A673 (cell line): Measurements from ENCODE around the gene SPTBN2. TPM values are rescaled to one million over a fixed set of nuclear protein-coding genes. Genes with fewer than 3 reads are reported as not detected.

Experiments
- BruUV-seq: library from RNA; stranded (reverse); fragments of 400-500 nt; replicated peaks from 2 replicates; lab custom pipeline; 2021; lab: Mats Ljungman, UMichigan
- CTCF ChIA-PET: fragments of 300-600 bp; sonication (Branson Sonifier 250); formaldehyde crosslinking; loops from one replicate; lab custom pipeline; 2022; ENCODE audit warnings: antibody characterized with exemption; lab: Charles Lee
- POLR2A ChIA-PET: fragments of 300-600 bp; sonication (Branson Sonifier 250); formaldehyde crosslinking; loops from one replicate; lab custom pipeline; 2022; ENCODE audit warnings: antibody characterized with exemption; ENCODE audit not compliant: low non-redundant PET; lab: Charles Lee
- DNase-seq: peaks from one replicate; pipeline ENCODE4 v3.0.0-alpha.2; 2015; ENCODE audit warnings: low spot score
- H3K27ac ChIP-seq: fragments of 200-600 bp; sonication (generic); 2 replicates; pipeline ENCODE4 v1.5.1; 2016; ENCODE audit warnings: mixed run types, low read depth, mild to moderate bottlenecking, mixed read lengths, antibody characterized with exemption, low read length; ENCODE audit not compliant: poor library complexity, severe bottlenecking
- H3K27me3 ChIP-seq: fragments of 200-600 bp; sonication (generic); replicated peaks from 2 replicates; pipeline ENCODE4 v1.6.1; 2017; ENCODE audit warnings: mixed run types, low read depth, mild to moderate bottlenecking, mixed read lengths, antibody characterized with exemption, low read length; ENCODE audit not compliant: insufficient read depth, poor library complexity
- H3K36me3 ChIP-seq: fragments of 200-600 bp; sonication (generic); 2 replicates; pipeline ENCODE4 v1.6.1; 2016; ENCODE audit warnings: mixed run types, mild to moderate bottlenecking, mixed read lengths, antibody characterized with exemption, low read length; ENCODE audit not compliant: insufficient read depth, poor library complexity, severe bottlenecking
- H3K4me1 ChIP-seq: fragments of 200-600 bp; sonication (generic); 2 replicates; pipeline ENCODE4 v1.6.1; 2017; ENCODE audit warnings: mixed run types, mild to moderate bottlenecking, mixed read lengths, antibody characterized with exemption, low read length; ENCODE audit not compliant: insufficient read depth, poor library complexity, severe bottlenecking
- H3K4me3 ChIP-seq: fragments of 200-600 bp; sonication (generic); 2 replicates; pipeline ENCODE4 v1.5.1; 2016; ENCODE audit warnings: low read depth, mixed run types, mild to moderate bottlenecking, mixed read lengths, low read length; ENCODE audit not compliant: poor library complexity, severe bottlenecking
- H3K9me3 ChIP-seq: fragments of 200-600 bp; sonication (generic); 2 replicates; pipeline ENCODE4 v1.6.1; 2016; ENCODE audit warnings: mixed run types, low read depth, mild to moderate bottlenecking, mixed read lengths, antibody characterized with exemption, low read length; ENCODE audit not compliant: poor library complexity, severe bottlenecking
- EZH2 ChIP-seq: fragments of 200-600 bp; sonication (generic); IDR thresholded peaks from 2 replicates; pipeline ENCODE4 v1.6.1; 2017; ENCODE audit warnings: borderline replicate concordance, low read depth, mild to moderate bottlenecking, mixed read lengths, antibody characterized with exemption, low read length; ENCODE audit not compliant: poor library complexity, severe bottlenecking
- intact Hi-C: fragments of 100-400 bp; cut with micrococcal nuclease; formaldehyde crosslinking; loops from one replicate; pipeline ENCODE4 v1.10.0; 2022; ENCODE audit not compliant: unreplicated experiment
- total RNA-seq: library from RNA; stranded (reverse); gene quantifications from 2 replicates; pipeline ENCODE4 v1.2.3, GENCODE V29; 2021
- TF ChIP-seq, protein P1 (sequence below): fragments of 300-800, 200-600 bp; sonication (generic); conservative IDR thresholded peaks from 2 replicates; pipeline ENCODE4 v1.5.1; 2017; ENCODE audit warnings: low read depth, mild to moderate bottlenecking, antibody characterized with exemption, low read length, moderate library complexity, mixed read lengths

Gene SPTBN2
- total RNA-seq, 1 experiment from 2014 or later = 21.1 TPM

- no TSS peak for BruUV-seq
- no peaks in the 10 kb centered on the region for H3K36me3 ChIP-seq
- TF ChIP-seq EZH2 = no peak
- TF ChIP-seq, protein P1, sequence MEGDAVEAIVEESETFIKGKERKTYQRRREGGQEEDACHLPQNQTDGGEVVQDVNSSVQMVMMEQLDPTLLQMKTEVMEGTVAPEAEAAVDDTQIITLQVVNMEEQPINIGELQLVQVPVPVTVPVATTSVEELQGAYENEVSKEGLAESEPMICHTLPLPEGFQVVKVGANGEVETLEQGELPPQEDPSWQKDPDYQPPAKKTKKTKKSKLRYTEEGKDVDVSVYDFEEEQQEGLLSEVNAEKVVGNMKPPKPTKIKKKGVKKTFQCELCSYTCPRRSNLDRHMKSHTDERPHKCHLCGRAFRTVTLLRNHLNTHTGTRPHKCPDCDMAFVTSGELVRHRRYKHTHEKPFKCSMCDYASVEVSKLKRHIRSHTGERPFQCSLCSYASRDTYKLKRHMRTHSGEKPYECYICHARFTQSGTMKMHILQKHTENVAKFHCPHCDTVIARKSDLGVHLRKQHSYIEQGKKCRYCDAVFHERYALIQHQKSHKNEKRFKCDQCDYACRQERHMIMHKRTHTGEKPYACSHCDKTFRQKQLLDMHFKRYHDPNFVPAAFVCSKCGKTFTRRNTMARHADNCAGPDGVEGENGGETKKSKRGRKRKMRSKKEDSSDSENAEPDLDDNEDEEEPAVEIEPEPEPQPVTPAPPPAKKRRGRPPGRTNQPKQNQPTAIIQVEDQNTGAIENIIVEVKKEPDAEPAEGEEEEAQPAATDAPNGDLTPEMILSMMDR = no peak
- H3K27ac ChIP-seq = no peak overlapping the region
- no peaks in the 10 kb centered on the region for H3K9me3 ChIP-seq
- intact Hi-C loops = no loop called here
- POLR2A ChIA-PET = no interaction called here
- no peaks in the 10 kb centered on the region for H3K27me3 ChIP-seq
- no peaks in the 10 kb centered on the region for H3K4me1 ChIP-seq
- CTCF ChIA-PET = no interaction called here
- no peak for DNase-seq
- H3K4me3 ChIP-seq = no peak overlapping the region
These were observed 12.1 kb upstream of the SPTBN2 start for GRCh38 chr11:66741153-66741552.

DNA sequence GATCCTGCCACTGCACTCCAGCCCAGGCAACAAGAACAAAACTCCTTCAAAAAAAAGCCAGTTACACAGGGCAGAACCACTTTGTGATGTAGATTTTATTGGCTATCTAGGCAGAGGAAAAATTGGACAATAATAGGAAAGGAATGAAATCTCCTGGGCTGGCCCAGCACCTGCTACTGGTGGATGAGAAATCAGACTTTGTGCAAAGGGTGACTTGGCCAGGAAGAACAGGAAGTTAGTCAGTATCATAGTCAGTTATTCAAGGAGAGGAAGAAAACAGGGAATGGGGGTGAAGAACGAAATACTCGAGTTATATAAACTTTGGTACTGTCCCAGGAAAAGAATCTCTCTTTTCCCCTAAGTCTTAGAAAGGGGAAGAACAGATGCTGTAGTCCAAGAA, 11.0 kb upstream of the SPTBN2 start:
- ChIA-PET POLR2A (no interaction called here), CTCF (no interaction called here)
- no peaks in the 10 kb centered on the region for H3K4me1 ChIP-seq
- no peak overlapping the region for H3K27ac ChIP-seq
- no peaks in the 10 kb centered on the region for H3K9me3 ChIP-seq
- no peak overlapping the region for H3K4me3 ChIP-seq
- DNase-seq = no peak
- H3K36me3 ChIP-seq = no peaks in the 10 kb centered on the region
- no TSS peak for BruUV-seq
- TF ChIP-seq, protein P1 = no peak
- TF ChIP-seq EZH2 = no peak
- intact Hi-C loops = no loop called here
- H3K27me3 ChIP-seq = no peaks in the 10 kb centered on the region

DNA sequence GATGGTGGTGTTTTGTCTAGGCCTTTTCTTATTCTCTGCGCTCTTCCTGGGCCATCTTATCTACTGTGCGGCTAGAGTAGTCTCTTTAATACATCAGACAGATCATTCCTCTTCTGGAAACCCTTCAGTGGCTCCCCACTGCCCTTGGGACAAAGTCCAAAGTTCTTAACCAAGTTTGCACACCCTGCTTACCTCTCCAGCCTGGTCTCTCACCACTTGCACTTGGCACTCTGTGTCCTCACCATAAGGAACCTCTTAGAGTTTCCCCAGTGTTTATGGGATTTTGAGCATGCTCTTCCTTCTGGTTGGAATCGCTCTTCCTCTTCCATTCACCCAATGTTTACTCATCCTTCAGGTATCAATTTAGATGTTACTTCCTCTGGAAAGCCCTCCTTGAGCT, 5.2 kb upstream of the SPTBN2 start:
- peaks cover 7% of the 10 kb centered on the region for H3K27me3 ChIP-seq
- DNase-seq = no peak
- POLR2A ChIA-PET = no interaction called here
- no peak for TF ChIP-seq EZH2
- TF ChIP-seq, protein P1 = no peak
- intact Hi-C loops = no loop called here
- no peaks in the 10 kb centered on the region for H3K4me1 ChIP-seq
- BruUV-seq = no TSS peak
- H3K4me3 ChIP-seq = no peak overlapping the region
- no peak overlapping the region for H3K27ac ChIP-seq
- CTCF ChIA-PET = no interaction called here
- H3K36me3 ChIP-seq = no peaks in the 10 kb centered on the region
- no peaks in the 10 kb centered on the region for H3K9me3 ChIP-seq
